Cardiac muscle cell (in vitro differentiated cells and primary cell): ENCODE data around the gene EHMT2. TPM values are rescaled to one million over a fixed set of nuclear protein-coding genes. Genes with fewer than 3 reads are reported as not detected.

Experiments used
- DNase-seq, 2 donors: peaks; one replicate each; pipeline versions ENCODE4 v3.0.0 to v3.0.0-alpha.2; 2010 to 2017; ENCODE audit warnings: low read depth in 1 of 2, low spot score in 1 of 2
- H3K27ac ChIP-seq: fragments of 200-600 bp; sonication (generic); 2 replicates; pipeline ENCODE4 v1.5.1; 2016
- H3K27me3 ChIP-seq: fragments of 200-600 bp; sonication (generic); 2 replicates; pipeline ENCODE4 v1.6.0; 2016; ENCODE audit warnings: control low read depth
- H3K36me3 ChIP-seq: fragments of 200-600 bp; sonication (generic); 2 replicates; pipeline ENCODE4 v1.5.1; 2016; ENCODE audit warnings: control low read depth
- H3K4me1 ChIP-seq: fragments of 200-600 bp; sonication (generic); 2 replicates; pipeline ENCODE4 v1.8.1; 2017; ENCODE audit warnings: low read depth, mild to moderate bottlenecking, mixed run types
- H3K4me3 ChIP-seq: fragments of 200-600 bp; sonication (generic); 2 replicates; pipeline ENCODE4 v1.5.1; 2016; ENCODE audit warnings: mild to moderate bottlenecking
- H3K9me3 ChIP-seq: fragments of 200-600 bp; sonication (generic); 2 replicates; pipeline ENCODE4 v1.5.1; 2017; ENCODE audit warnings: low read depth, mild to moderate bottlenecking, control low read depth
- polyA plus RNA-seq: library from polyadenylated mRNA; unstranded; fragments of >200 nt; fragmentation: Nextera tagmentation; extraction: Ambion mirVana; gene quantifications from 2 replicates; pipeline ENCODE4 v1.2.1, GENCODE V29; 2016
- total RNA-seq: library from RNA; depleted of rRNA; stranded (reverse); fragments of >200 nt; gene quantifications from 2 replicates; pipeline ENCODE4 v1.2.3, GENCODE V29; 2016
- TF ChIP-seq, protein P1 (sequence below): IDR thresholded peaks from 2 replicates; pipeline ENCODE4 v1.5.1; 2012; ENCODE audit warnings: low read depth, mild to moderate bottlenecking, low read length

Gene EHMT2
- total and polyA plus RNA-seq, 2 experiments from 2014 or later: 89.6 to 120 TPM

- H3K4me3 ChIP-seq: no peak overlapping the region
- no peaks in the 10 kb centered on the region for H3K9me3 ChIP-seq
- H3K36me3 ChIP-seq: peaks cover 23% of the 10 kb centered on the region
- no peaks in the 10 kb centered on the region for H3K4me1 ChIP-seq
- H3K27me3 ChIP-seq: no peaks in the 10 kb centered on the region
- no peak overlapping the region for H3K27ac ChIP-seq
- TF ChIP-seq, protein P1, sequence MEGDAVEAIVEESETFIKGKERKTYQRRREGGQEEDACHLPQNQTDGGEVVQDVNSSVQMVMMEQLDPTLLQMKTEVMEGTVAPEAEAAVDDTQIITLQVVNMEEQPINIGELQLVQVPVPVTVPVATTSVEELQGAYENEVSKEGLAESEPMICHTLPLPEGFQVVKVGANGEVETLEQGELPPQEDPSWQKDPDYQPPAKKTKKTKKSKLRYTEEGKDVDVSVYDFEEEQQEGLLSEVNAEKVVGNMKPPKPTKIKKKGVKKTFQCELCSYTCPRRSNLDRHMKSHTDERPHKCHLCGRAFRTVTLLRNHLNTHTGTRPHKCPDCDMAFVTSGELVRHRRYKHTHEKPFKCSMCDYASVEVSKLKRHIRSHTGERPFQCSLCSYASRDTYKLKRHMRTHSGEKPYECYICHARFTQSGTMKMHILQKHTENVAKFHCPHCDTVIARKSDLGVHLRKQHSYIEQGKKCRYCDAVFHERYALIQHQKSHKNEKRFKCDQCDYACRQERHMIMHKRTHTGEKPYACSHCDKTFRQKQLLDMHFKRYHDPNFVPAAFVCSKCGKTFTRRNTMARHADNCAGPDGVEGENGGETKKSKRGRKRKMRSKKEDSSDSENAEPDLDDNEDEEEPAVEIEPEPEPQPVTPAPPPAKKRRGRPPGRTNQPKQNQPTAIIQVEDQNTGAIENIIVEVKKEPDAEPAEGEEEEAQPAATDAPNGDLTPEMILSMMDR: no peak
- DNase-seq: no peak
Observed at GRCh38 chr6:31877125-31877650, 20.3 kb downstream of the EHMT2 start.

DNA sequence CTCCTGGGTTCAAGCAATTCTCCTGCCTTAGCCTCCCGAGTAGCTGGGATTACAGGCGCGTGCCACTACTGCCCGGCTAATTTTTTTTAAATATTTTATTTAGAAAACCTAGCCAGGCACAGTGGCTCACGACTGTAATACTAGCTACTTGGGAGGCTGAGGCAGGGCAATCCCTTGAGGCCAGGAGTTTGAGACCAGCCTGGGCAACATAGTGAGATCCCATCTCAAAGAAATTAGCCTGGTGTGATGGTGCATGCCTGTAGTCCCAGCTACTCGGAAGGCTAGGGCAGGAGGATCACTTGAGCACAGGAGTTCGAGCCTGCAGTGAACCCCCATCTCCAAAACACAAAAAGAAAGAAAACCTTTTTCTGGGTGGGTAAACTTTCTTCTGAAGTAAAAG is 21.1 kb downstream of the EHMT2 start:
- TF ChIP-seq, protein P1: no peak
- Histone ChIP-seq H3K27me3 (no peaks in the 10 kb centered on the region), H3K27ac (no peak overlapping the region), H3K4me3 (no peak overlapping the region), H3K9me3 (no peaks in the 10 kb centered on the region), H3K36me3 (peaks cover 16% of the 10 kb centered on the region), H3K4me1 (no peaks in the 10 kb centered on the region)
- DNase-seq: no peak

- H3K4me3 ChIP-seq: no peak overlapping the region
- no peaks in the 10 kb centered on the region for H3K9me3 ChIP-seq
- no peak for DNase-seq
- H3K27ac ChIP-seq: no peak overlapping the region
- TF ChIP-seq, protein P1: no peak
- H3K36me3 ChIP-seq: peaks cover 11% of the 10 kb centered on the region
- no peaks in the 10 kb centered on the region for H3K27me3 ChIP-seq
- H3K4me1 ChIP-seq: no peaks in the 10 kb centered on the region
Observed at GRCh38 chr6:31875877-31876276, 21.6 kb downstream of the EHMT2 start.

DNA sequence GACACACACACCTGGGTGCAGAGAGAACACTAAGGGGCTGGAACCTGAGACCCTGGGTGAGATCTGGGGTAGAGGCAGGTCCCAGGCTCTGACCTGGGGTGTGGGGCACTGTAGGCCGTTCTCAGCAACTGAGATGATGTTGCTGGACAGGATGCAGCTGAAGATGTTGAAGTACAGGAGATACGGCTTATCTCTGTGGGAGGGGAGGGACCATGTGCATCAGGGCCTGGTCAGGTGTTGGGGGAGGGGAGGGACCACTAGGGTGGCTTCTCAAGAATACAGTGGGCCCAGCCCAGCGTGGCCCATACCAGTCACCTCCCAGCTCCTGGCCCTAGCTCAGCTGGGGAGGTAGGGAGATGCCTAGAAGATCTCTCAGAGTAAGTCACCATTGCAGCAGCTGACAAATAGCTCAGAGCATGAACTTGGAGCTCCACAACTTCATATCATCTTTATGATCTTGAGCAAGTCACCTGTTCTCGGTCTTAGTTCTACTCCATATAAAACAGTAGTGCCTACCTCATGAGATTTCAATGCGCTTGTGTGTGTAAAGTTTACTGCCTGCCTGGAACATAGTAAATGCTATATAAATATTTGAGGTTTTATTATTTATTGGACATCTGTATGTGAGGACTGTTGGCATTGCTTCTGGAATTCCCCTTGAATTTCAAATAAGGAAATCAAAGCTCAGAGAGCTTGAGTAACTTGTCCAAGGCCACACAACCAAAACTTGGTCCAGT is 22.5 kb downstream of the EHMT2 start:
- TF ChIP-seq, protein P1: no peak
- no peak overlapping the region for H3K4me3 ChIP-seq

DNA sequence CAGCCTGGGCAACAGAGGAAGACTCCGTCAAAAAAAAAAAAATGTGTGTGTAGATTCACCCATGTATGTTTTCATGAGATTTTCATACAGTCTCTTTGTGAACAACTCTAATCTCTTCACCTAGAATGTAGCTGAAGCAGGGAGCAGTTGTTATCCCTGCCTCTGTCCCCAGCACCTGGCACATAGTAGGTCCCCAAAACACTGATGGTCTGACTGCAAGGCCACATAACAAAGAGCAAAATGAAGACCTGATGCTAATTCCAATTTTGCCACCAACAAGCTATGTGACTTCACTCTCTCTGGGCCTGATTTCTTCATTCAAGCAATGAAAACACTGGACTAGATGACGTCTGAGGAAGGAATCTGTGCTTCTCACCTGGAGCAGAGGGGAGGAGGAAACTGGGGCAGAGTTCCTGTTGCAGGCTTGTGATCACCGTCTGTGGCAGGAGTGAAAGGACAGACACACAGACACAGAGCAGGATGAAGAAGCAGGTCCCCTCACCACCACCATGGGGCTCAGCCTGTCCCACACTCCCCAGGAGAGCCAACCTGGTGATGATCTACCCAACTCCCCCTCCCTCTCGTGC is 23.3 kb downstream of the EHMT2 start:
- Histone ChIP-seq H3K27me3 (no peaks in the 10 kb centered on the region), H3K27ac (no peak overlapping the region), H3K4me3 (no peak overlapping the region), H3K4me1 (no peaks in the 10 kb centered on the region), H3K36me3 (no peaks in the 10 kb centered on the region), H3K9me3 (no peaks in the 10 kb centered on the region)
- no peak for DNase-seq
- TF ChIP-seq, protein P1: no peak

More for the DNA sequence above, 22.5 kb downstream of the EHMT2 start:
- H3K27me3 ChIP-seq: no peaks in the 10 kb centered on the region
- no peaks in the 10 kb centered on the region for H3K9me3 ChIP-seq
- no peak overlapping the region for H3K27ac ChIP-seq
- H3K4me1 ChIP-seq: no peaks in the 10 kb centered on the region
- H3K36me3 ChIP-seq: peaks cover 4% of the 10 kb centered on the region
- no peak for DNase-seq
